ENCODE results near the gene GEMIN5. TPM values are rescaled to one million over a fixed set of nuclear protein-coding genes. Genes with fewer than 3 reads are reported as not detected.
"Not testable (repeated sequence)": the region's sequence is repeated elsewhere in the genome, so short reads cannot be mapped to it uniquely, and the experiment has no call there.

GEMIN5 gene
- total RNA-seq, 1 experiment from 2014 or later = 50.6 TPM

GRCh38 chr5:154923441-154924430 is 14.3 kb downstream of the GEMIN5 start:
- Histone ChIP-seq H3K4me3 (ENCODE audit: low read depth, low read length, poor library complexity, severe bottlenecking) (no peak overlapping the region), H3K4me1 (ENCODE audit: insufficient read depth, low read length, poor library complexity, severe bottlenecking) (no peaks in the 10 kb centered on the region), H3K27ac (ENCODE audit: low read depth, low read length, poor library complexity, severe bottlenecking) (no peak overlapping the region), H3K9me3 (ENCODE audit: low read depth, low read length, poor library complexity, severe bottlenecking) (no peaks in the 10 kb centered on the region), H3K27me3 (replicated peaks; ENCODE audit: insufficient read depth, low read depth, low read length, poor library complexity) (no peaks in the 10 kb centered on the region), H3K36me3 (ENCODE audit: insufficient read depth, low read length, poor library complexity, severe bottlenecking) (peaks cover 70% of the 10 kb centered on the region)
- CTCF ChIA-PET = no interaction called here
- no TSS peak for BruUV-seq (replicated peaks)
- no peak for TF ChIP-seq EZH2 (IDR thresholded peaks at IDR 0.05; ENCODE audit: borderline replicate concordance, low read depth, low read length, poor library complexity, severe bottlenecking)
- TF ChIP-seq, protein P1, sequence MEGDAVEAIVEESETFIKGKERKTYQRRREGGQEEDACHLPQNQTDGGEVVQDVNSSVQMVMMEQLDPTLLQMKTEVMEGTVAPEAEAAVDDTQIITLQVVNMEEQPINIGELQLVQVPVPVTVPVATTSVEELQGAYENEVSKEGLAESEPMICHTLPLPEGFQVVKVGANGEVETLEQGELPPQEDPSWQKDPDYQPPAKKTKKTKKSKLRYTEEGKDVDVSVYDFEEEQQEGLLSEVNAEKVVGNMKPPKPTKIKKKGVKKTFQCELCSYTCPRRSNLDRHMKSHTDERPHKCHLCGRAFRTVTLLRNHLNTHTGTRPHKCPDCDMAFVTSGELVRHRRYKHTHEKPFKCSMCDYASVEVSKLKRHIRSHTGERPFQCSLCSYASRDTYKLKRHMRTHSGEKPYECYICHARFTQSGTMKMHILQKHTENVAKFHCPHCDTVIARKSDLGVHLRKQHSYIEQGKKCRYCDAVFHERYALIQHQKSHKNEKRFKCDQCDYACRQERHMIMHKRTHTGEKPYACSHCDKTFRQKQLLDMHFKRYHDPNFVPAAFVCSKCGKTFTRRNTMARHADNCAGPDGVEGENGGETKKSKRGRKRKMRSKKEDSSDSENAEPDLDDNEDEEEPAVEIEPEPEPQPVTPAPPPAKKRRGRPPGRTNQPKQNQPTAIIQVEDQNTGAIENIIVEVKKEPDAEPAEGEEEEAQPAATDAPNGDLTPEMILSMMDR (conservative IDR thresholded peaks at IDR 0.05; ENCODE audit: low read depth, low read length) = no peak
- DNase-seq (ENCODE audit: low spot score) = no peak
- intact Hi-C loops (cut with micrococcal nuclease; ENCODE audit: unreplicated experiment) = loop anchor here (10.0 kb wide), 1 partner anchor 269 kb away; no protein-coding TSS in a partner anchor
- POLR2A ChIA-PET (ENCODE audit: low non-redundant PET) = no interaction called here

DNA sequence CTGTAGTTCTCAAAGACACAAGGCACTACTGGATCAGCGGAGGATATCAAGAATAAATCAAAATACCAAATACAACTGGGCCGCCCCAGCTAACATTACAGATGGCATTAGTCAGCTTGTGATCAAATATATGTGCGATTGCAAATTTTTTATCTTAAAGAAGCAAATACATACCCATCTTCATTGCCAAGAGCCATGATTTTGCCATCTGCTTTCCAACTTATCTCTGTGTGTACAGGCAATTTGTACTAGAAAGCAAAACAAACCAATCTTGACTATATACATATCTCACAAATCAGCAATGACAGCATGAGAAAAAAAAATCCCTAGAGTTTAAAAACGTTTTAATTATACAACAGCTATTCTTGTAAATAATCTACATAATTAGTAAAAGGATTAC is 20.3 kb downstream of the GEMIN5 start:
- CTCF ChIA-PET = no interaction called here

GRCh38 chr5:154916874-154917273 is 21.1 kb downstream of the GEMIN5 start:
- Histone ChIP-seq H3K36me3 (ENCODE audit: insufficient read depth, low read length, poor library complexity, severe bottlenecking) (peaks cover 71% of the 10 kb centered on the region), H3K27me3 (replicated peaks; ENCODE audit: insufficient read depth, low read depth, low read length, poor library complexity) (no peaks in the 10 kb centered on the region), H3K4me1 (ENCODE audit: insufficient read depth, low read length, poor library complexity, severe bottlenecking) (no peaks in the 10 kb centered on the region), H3K27ac (ENCODE audit: low read depth, low read length, poor library complexity, severe bottlenecking) (no peak overlapping the region), H3K4me3 (ENCODE audit: low read depth, low read length, poor library complexity, severe bottlenecking) (no peak overlapping the region), H3K9me3 (ENCODE audit: low read depth, low read length, poor library complexity, severe bottlenecking) (no peaks in the 10 kb centered on the region)
- DNase-seq (ENCODE audit: low spot score) = no peak
- no TSS peak for BruUV-seq (replicated peaks)
- ChIA-PET CTCF (no interaction called here), POLR2A (ENCODE audit: low non-redundant PET) (interaction anchor here (0.6 kb wide), 1 partner anchor 27 kb away, joined by 3 read pairs; no protein-coding TSS in a partner anchor)
- TF ChIP-seq, protein P1 (conservative IDR thresholded peaks at IDR 0.05; ENCODE audit: low read depth, low read length) = no peak
- no peak for TF ChIP-seq EZH2 (IDR thresholded peaks at IDR 0.05; ENCODE audit: borderline replicate concordance, low read depth, low read length, poor library complexity, severe bottlenecking)
- intact Hi-C loops (cut with micrococcal nuclease; ENCODE audit: unreplicated experiment) = no loop called here

More for the DNA sequence above, 20.3 kb downstream of the GEMIN5 start:
- no peak overlapping the region for H3K4me3 ChIP-seq (ENCODE audit: low read depth, low read length, poor library complexity, severe bottlenecking)
- peaks cover 62% of the 10 kb centered on the region for H3K36me3 ChIP-seq (ENCODE audit: insufficient read depth, low read length, poor library complexity, severe bottlenecking)
- intact Hi-C loops (cut with micrococcal nuclease; ENCODE audit: unreplicated experiment) = no loop called here
- POLR2A ChIA-PET (ENCODE audit: low non-redundant PET) = no interaction called here
- no peaks in the 10 kb centered on the region for H3K4me1 ChIP-seq (ENCODE audit: insufficient read depth, low read length, poor library complexity, severe bottlenecking)
- no TSS peak for BruUV-seq (replicated peaks)
- H3K27me3 ChIP-seq (replicated peaks; ENCODE audit: insufficient read depth, low read depth, low read length, poor library complexity) = no peaks in the 10 kb centered on the region
- DNase-seq (ENCODE audit: low spot score) = no peak
- H3K27ac ChIP-seq (ENCODE audit: low read depth, low read length, poor library complexity, severe bottlenecking) = no peak overlapping the region
- no peaks in the 10 kb centered on the region for H3K9me3 ChIP-seq (ENCODE audit: low read depth, low read length, poor library complexity, severe bottlenecking)
- TF ChIP-seq, protein P1 (conservative IDR thresholded peaks at IDR 0.05; ENCODE audit: low read depth, low read length) = no peak
- TF ChIP-seq EZH2 (IDR thresholded peaks at IDR 0.05; ENCODE audit: borderline replicate concordance, low read depth, low read length, poor library complexity, severe bottlenecking) = no peak

GRCh38 chr5:154905601-154906000 is 32.4 kb downstream of the GEMIN5 start:
- H3K27ac ChIP-seq (ENCODE audit: low read depth, low read length, poor library complexity, severe bottlenecking); BruUV-seq (replicated peaks); H3K4me3 ChIP-seq (ENCODE audit: low read depth, low read length, poor library complexity, severe bottlenecking); H3K9me3 ChIP-seq (ENCODE audit: low read depth, low read length, poor library complexity, severe bottlenecking); H3K27me3 ChIP-seq (replicated peaks; ENCODE audit: insufficient read depth, low read depth, low read length, poor library complexity); POLR2A ChIA-PET (ENCODE audit: low non-redundant PET); H3K4me1 ChIP-seq (ENCODE audit: insufficient read depth, low read length, poor library complexity, severe bottlenecking); intact Hi-C loops (cut with micrococcal nuclease; ENCODE audit: unreplicated experiment); CTCF ChIA-PET; DNase-seq (ENCODE audit: low spot score): not testable (repeated sequence)
- peaks cover 58% of the 10 kb centered on the region for H3K36me3 ChIP-seq (ENCODE audit: insufficient read depth, low read length, poor library complexity, severe bottlenecking)
